ENCODE measurements around the gene TK2. TPM values are rescaled to one million over a fixed set of nuclear protein-coding genes. Genes with fewer than 3 reads are reported as not detected.

TK2 gene
- total and polyA plus RNA-seq, 7 donors: 4.0 to 14.7 (median 10.0) TPM

DNA sequence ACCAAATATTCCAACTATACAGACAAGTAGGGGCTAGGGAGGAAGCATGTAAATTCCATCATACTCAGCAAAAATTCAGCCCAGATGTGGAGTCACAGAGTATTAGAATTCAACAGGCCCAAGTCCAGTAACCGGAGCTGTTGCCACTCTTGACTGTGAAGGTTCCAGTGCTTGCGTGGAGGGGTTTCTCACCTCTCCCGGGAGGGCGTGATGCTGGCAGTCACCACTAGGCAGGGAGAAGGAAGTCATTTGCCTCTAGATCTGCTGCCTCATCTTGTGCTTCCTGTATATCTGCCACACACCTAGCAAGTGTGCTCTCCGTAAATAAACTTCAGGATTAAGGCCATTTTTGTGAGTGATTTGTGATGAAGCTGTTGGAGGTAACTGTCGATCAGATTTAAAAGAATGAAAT, 1.4 kb upstream of the TK2 start:
- H3K27ac ChIP-seq: peak overlapping the region; percentile 86
- H3K9me3 ChIP-seq: no peaks in the 10 kb centered on the region
- H3K36me3 ChIP-seq (ENCODE audit: insufficient read depth in 1 of 2, low read depth in 1 of 2): peaks cover 0 to 14% of the 10 kb centered on the region in 2 donors
- ATAC-seq (peak in 2 of 4 donors; percentile 22 to 39), DNase-seq (peak in 1 of 2 donors; percentile 35)
- peaks cover 40% of the 10 kb centered on the region for H3K4me1 ChIP-seq
- no peaks in the 10 kb centered on the region for H3K27me3 ChIP-seq (ENCODE audit: insufficient read depth in 3 of 3, low read length in 2 of 3)
- intact Hi-C loops (cut with DNase I): loop anchor here in 1 of 2 donors (5.0 kb wide), 1 partner anchor 34 kb away; no protein-coding TSS in a partner anchor
- H3K4me3 ChIP-seq: peak overlapping the region; percentile 68
- WGBS, 3 donors: 41 to 44% (median 43%) methylated on average over 6 of the region's 6 CpGs
- TF ChIP-seq CTCF (IDR thresholded peaks at IDR 0.05): peak; percentile 18

- Histone ChIP-seq H3K9me3 (no peaks in the 10 kb centered on the region), H3K4me1 (peaks cover 37% of the 10 kb centered on the region), H3K36me3 (ENCODE audit: insufficient read depth in 1 of 2, low read depth in 1 of 2) (peaks cover 0 to 33% of the 10 kb centered on the region in 2 donors), H3K27ac (peak overlapping the region; percentile 92), H3K4me3 (peak overlapping the region; percentile 92), H3K27me3 (ENCODE audit: insufficient read depth in 3 of 3, low read length in 2 of 3) (no peaks in the 10 kb centered on the region)
- intact Hi-C loops (cut with DNase I): loop anchor here in 1 of 2 donors (5.0 kb wide), 1 partner anchor 72 kb away; no protein-coding TSS in a partner anchor
- no peak for TF ChIP-seq CTCF (IDR thresholded peaks at IDR 0.05)
- no peak for ATAC-seq
- DNase-seq: no peak
- WGBS, 3 donors: 35 to 61% (median 39%) methylated on average over 9 of the region's 9 CpGs
Observed at GRCh38 chr16:66548868-66549267, 1.1 kb downstream of the TK2 start.

DNA sequence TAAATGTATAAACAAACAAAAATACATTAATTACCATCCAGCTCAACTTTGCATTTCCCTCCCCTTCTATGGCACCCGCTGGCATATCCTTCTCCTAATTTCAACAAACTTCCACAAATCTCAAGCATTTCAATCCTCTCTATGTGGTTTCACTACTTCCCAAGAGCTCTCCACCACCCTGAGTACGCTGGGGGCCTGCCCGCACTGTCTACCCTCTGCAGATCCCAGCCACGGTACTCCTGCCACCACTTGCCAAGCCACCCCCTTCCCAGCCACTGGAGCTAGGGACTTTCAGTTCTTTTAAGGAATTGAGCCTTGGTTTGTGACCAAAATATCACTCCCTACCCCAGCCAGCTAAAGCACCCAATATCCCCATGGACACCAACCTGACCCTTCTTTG, 1.9 kb downstream of the TK2 start:
- TF ChIP-seq CTCF (IDR thresholded peaks at IDR 0.05): no peak
- no peak for ATAC-seq
- 75 to 93% (median 85%) methylated on average over 4 of the region's 4 CpGs for WGBS, 3 donors

GRCh38 chr16:66547101-66547989, 2.6 kb downstream of the TK2 start:
- WGBS, 3 donors: 94 to 97% (median 95%) methylated on average over 5 of the region's 5 CpGs
- Histone ChIP-seq H3K4me1 (peaks cover 28% of the 10 kb centered on the region), H3K27me3 (ENCODE audit: insufficient read depth in 3 of 3, low read length in 2 of 3) (no peaks in the 10 kb centered on the region), H3K4me3 (no peak overlapping the region), H3K36me3 (ENCODE audit: insufficient read depth in 1 of 2, low read depth in 1 of 2) (peaks cover 0 to 47% of the 10 kb centered on the region in 2 donors), H3K27ac (peak overlapping the region; percentile 92), H3K9me3 (no peaks in the 10 kb centered on the region)
- ATAC-seq (no peak), DNase-seq (peak in 1 of 2 donors; percentile 38)
- intact Hi-C loops (cut with DNase I): loop anchor here in 1 of 2 donors (5.0 kb wide), 1 partner anchor 70 kb away; no protein-coding TSS in a partner anchor
- TF ChIP-seq CTCF (IDR thresholded peaks at IDR 0.05): no peak

More for the DNA sequence above, 1.9 kb downstream of the TK2 start:
- peaks cover 29% of the 10 kb centered on the region for H3K4me1 ChIP-seq
- intact Hi-C loops (cut with DNase I): loop anchor here in 1 of 2 donors (5.0 kb wide), 1 partner anchor 71 kb away; no protein-coding TSS in a partner anchor
- H3K4me3 ChIP-seq: no peak overlapping the region
- no peaks in the 10 kb centered on the region for H3K9me3 ChIP-seq
- H3K27ac ChIP-seq: peak overlapping the region; percentile 92
- no peak for DNase-seq
- no peaks in the 10 kb centered on the region for H3K27me3 ChIP-seq (ENCODE audit: insufficient read depth in 3 of 3, low read length in 2 of 3)
- peaks cover 0 to 41% of the 10 kb centered on the region in 2 donors for H3K36me3 ChIP-seq (ENCODE audit: insufficient read depth in 1 of 2, low read depth in 1 of 2)
